Measurements from ENCODE around the gene TC2N. TPM values are rescaled to one million over a fixed set of nuclear protein-coding genes. Genes with fewer than 3 reads are reported as not detected.

The TC2N gene
- total and polyA plus RNA-seq, 2 experiments from 2014 or later = 10.0 to 35.0 TPM

GRCh38 chr14:91886961-91887360 is 19.6 kb upstream of the TC2N start (continued):
- no peak for TF ChIP-seq CTCF (conservative IDR thresholded peaks at IDR 0.05; ENCODE audit: low read depth in 2 of 2)
- no peak for TF ChIP-seq REST (IDR thresholded peaks at IDR 0.05; ENCODE audit: unreplicated experiment)
- TF ChIP-seq ZNF331 (CRISPR knock-in tag; IDR thresholded peaks at IDR 0.05; ENCODE audit: low read depth) = no peak

DNA sequence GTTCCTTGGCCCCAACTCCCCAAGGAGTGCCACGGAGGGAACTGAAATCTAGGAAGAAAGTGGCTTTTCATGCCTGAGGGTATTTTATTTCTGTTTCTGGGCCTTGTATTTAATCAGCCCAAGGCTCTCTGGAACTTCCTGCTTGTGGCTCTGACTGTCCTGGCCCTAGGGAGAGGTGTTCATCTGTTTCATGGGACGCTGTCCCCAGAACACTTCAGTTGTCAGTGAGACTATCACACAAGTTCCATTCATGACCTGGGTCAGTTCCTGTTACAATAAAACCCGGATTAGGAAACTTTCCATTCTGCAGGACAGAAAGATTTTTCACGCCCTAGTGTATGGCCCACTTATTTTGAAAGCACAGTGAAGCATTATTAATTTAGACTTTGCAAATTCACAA is 18.5 kb upstream of the TC2N start:
- Mint-ChIP-seq H3K36me3 (ENCODE audit: low read depth) (no peaks in the 10 kb centered on the region), H3K9me3 (no peaks in the 10 kb centered on the region), H3K27ac (no peak overlapping the region), H3K4me3 (no peak overlapping the region), H3K27me3 (ENCODE audit: insufficient read depth, low read depth, poor library complexity) (peaks cover 5% of the 10 kb centered on the region), H3K4me1 (no peaks in the 10 kb centered on the region)
- Histone ChIP-seq H3K79me2 (replicated peaks; ENCODE audit: insufficient read depth) (no peaks in the 10 kb centered on the region), H4K20me1 (replicated peaks; ENCODE audit: insufficient read depth) (no peaks in the 10 kb centered on the region), H3K36me3 (ENCODE audit: insufficient read depth) (no peaks in the 10 kb centered on the region), H3F3A (replicated peaks; ENCODE audit: low read depth) (no peaks in the 10 kb centered on the region), H3K4me3 (no peak overlapping the region), H3K9me2 (ENCODE audit: insufficient read depth) (no peaks in the 10 kb centered on the region), H3K4me1 (ENCODE audit: insufficient read depth) (no peaks in the 10 kb centered on the region), H3K4me2 (no peak overlapping the region), H2AFZ (no peak overlapping the region), H3K27me3 (ENCODE audit: insufficient read depth) (no peaks in the 10 kb centered on the region), H3K27ac (ENCODE audit: low read depth) (no peak overlapping the region)
- ATAC-seq (no peak), DNase-seq (ENCODE audit: low spot score) (no peak)
- TF ChIP-seq JUNB (IDR thresholded peaks at IDR 0.05; ENCODE audit: unreplicated experiment) = no peak
- no peak for TF ChIP-seq STAT1 (IDR thresholded peaks at IDR 0.05; ENCODE audit: unreplicated experiment)
- TF ChIP-seq POLR2AphosphoS5 (IDR thresholded peaks at IDR 0.05; ENCODE audit: low read depth) = no peak
- no peak for TF ChIP-seq NANOG (IDR thresholded peaks at IDR 0.05; ENCODE audit: borderline replicate concordance)
- no peak for TF ChIP-seq ZNF462 (CRISPR knock-in tag; IDR thresholded peaks at IDR 0.05)
- no peak for TF ChIP-seq CTCF (conservative IDR thresholded peaks at IDR 0.05; ENCODE audit: low read depth in 2 of 2)
- TF ChIP-seq ZNF114 (CRISPR knock-in tag; IDR thresholded peaks at IDR 0.05) = no peak
- TF ChIP-seq, protein P1, sequence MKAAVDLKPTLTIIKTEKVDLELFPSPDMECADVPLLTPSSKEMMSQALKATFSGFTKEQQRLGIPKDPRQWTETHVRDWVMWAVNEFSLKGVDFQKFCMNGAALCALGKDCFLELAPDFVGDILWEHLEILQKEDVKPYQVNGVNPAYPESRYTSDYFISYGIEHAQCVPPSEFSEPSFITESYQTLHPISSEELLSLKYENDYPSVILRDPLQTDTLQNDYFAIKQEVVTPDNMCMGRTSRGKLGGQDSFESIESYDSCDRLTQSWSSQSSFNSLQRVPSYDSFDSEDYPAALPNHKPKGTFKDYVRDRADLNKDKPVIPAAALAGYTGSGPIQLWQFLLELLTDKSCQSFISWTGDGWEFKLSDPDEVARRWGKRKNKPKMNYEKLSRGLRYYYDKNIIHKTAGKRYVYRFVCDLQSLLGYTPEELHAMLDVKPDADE (IDR thresholded peaks at IDR 0.05) = no peak

All from GM23338 (cell line).